Stimulated activated CD4-positive, alpha-beta T cell treated with anti-CD3 and anti-CD28 coated beads, Interleukin-12 subunit alpha, Interleukin-12 subunit beta, amount 100 ng/mL, for 24 hours (primary cell): ENCODE results near the gene CDC27.
"Not testable (repeated sequence)": the region's sequence is repeated elsewhere in the genome, so short reads cannot be mapped to it uniquely, and the experiment has no call there.

ENCODE experiments used
- DNase-seq, 2 experiments: peaks; one replicate each; pipeline ENCODE4 v3.0.0-alpha.2; 2020; ENCODE audit warnings: low read depth in 2 of 2

The CDC27 gene, protein sequence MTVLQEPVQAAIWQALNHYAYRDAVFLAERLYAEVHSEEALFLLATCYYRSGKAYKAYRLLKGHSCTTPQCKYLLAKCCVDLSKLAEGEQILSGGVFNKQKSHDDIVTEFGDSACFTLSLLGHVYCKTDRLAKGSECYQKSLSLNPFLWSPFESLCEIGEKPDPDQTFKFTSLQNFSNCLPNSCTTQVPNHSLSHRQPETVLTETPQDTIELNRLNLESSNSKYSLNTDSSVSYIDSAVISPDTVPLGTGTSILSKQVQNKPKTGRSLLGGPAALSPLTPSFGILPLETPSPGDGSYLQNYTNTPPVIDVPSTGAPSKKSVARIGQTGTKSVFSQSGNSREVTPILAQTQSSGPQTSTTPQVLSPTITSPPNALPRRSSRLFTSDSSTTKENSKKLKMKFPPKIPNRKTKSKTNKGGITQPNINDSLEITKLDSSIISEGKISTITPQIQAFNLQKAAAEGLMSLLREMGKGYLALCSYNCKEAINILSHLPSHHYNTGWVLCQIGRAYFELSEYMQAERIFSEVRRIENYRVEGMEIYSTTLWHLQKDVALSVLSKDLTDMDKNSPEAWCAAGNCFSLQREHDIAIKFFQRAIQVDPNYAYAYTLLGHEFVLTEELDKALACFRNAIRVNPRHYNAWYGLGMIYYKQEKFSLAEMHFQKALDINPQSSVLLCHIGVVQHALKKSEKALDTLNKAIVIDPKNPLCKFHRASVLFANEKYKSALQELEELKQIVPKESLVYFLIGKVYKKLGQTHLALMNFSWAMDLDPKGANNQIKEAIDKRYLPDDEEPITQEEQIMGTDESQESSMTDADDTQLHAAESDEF

GRCh38 chr17:47188876-47189731 is at the start of gene CDC27:
Gene CDC27, minus strand, starts transcription at chr17:47189295. Its CDS starts 123 bp downstream, at chr17:47189172.
- DNase-seq, result peak; percentile 99 to 100

DNA sequence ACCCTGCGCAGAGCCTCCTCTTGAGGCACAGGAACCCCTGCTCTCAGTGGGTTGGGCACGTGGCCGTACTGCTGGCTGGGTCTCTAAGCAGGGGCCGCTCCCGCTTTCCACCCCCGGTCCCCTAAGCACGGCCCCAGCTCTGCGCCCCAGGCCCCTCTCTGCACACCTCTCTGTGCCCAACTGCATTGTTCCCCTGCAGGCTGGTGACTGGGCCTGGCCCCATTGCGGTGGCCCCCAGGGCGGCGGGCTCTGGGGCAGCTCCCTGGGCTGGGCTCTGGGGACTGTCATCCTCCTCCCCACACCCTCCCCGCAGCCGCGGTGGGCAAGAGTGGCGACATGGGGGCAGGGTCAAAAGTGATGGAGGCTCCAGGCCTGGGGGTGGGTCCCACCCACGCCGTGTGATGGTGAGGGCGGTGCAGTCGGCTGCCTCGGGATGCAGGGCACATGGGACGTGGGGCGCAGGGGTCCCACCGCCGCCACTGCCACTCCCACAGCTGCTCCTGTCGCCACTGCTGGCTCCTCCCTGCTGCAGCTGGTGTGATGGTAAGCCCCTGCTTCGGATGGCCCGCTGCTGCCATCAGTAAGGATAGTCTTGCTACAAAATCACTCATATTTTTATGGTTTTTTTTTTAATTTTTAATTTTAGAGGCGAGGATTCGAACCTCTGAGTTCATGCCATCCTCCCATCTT is 49.4 kb upstream of the CDC27 start:
- no peak for DNase-seq

DNA sequence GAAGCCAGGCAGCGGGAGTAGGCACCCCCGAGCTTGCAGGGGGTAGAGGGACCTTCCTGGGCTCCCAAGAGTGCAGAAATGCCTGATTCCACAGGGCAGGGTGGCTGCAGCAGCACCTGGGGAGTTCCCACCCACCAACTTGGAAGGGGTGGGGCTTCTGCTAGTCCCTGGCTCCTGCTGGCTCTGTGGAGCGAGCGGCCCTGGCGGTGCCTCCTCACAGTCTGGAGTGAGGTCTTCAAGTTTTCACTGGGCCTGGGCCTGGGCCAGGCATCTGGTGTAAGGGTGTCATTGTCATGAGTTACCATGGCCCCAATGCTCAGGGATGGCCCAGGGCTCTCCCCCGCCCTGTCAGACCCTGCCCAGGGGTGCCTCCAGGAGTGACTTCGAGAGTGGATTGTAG is 48.7 kb upstream of the CDC27 start:
- no peak for DNase-seq

DNA sequence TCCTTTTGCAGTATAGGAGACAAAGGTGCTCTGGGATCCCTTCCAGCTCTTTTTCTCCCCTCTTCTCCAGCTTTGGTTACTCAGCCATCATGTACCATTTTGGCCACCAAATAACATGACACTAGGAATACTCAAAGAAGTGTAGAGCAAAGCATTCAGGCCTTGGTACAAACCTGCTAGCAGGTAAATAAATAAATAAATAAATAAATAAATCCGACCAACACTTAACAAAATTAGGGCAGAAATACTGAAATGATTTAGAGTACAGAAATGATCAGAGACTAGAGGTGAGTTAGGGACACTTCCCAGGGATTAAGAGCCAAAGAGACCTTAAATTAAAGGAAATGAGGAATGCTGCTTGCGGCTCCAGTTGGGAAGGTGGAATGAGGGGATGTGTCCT is 46.8 kb upstream of the CDC27 start:
- no peak for DNase-seq

- no peak for DNase-seq
These were observed 46.4 kb upstream of the CDC27 start for GRCh38 chr17:47235506-47235905.

DNA sequence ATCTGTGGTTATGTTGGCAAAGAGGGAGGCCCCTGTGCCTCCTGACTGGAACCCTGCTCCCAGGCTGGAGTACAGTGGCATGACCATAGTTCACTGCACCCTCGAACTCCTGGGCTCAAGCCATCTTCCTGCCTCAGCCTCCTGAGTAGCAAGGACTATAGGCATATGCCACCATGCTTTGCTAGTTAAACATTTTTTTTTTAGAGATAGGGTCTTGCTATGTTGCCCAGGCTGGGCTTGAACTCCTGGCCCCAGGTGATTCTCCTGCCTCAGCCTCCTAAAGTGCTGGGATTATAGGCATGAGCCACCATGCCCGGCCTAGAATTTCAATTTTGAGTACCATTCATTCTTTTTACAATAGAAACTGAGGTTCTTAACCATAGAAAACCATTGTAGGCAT is 43.4 kb upstream of the CDC27 start:
- DNase-seq, result no peak

DNA sequence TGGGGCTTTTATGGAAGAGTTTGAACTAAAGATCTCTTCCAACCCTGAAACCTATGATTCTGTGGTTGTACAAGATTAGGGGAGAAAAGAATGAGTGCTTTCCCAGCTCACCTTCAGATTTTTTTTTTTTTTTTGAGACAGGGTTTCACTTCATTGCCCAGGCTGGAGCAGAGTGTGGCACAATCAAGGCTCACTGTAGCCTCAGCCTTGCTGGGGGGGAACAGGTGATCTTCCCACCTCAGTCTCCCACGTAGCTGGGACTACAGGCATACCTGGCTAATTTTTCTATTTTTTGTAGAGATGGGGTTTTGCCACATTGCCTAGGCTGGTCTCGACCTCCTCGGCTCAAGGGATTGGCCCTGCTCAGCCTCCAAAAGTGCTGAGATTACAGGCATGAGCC is 42.8 kb upstream of the CDC27 start:
- DNase-seq, result no peak

- DNase-seq, result no peak
These were observed 42.2 kb upstream of the CDC27 start for GRCh38 chr17:47231334-47231733.

DNA sequence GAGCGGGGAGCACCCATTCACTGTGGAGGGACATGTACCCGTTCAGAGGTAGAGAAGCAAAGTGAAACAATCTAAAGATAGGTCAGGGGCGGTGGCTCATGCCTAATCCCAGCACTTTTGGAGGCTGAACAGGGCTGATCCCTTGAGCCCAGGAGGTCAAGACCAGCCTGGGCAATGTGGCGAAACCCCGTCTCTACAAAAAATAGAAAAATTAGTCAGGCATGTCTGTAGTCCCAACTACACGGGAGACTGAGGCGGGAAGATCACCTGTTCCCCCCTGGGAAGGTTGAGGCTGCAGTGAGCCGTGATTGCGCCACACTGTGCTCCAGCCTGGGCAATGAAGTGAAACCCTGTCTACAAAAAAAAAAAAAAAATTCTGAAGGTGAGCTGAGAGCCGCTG is 41.8 kb upstream of the CDC27 start:
- DNase-seq, result no peak

DNA sequence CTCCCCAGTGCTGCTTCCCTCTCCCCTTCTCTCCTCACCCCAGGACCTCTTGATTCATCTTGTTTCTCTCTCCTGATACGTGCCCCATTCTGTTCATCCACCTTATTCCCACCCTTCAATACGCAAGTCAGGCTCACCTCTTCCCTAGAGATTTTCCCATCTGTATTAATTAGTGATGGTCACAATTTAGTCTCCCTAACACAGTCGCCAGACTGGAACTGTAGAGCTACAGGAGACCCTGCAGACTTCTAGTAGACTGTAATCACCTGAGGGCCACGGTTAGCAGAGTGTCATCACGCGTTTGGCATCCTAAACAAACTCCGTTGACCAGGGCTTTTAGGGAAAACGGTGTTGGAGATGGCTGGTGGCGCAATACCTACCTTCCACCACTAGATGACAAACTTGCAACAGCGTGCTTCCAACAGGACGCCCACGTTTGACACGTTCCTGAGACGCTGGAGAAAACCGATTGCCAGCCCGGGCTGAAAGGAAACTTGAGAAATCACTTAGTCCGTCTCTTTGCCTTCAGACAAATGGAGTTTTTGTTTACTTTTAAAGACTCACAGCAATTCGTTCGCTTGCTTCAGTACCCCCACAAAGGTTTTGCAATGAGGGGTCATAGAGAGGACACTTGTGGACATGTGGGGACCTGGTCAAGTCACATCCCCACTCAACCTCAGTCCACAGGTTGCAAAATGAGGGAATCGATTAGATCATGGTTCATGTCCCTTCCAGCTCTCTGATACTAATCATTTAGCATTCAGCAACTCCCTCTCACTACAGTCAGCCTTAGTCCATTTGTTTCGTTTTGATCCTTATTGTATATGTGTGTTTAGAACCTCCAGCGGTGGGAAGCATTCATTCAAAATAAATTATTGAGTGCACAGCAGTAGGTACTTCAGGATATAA is 40.7 kb upstream of the CDC27 start:
- peak; percentile 51 to 74 for DNase-seq

GRCh38 chr17:47227862-47228261 is 38.8 kb upstream of the CDC27 start:
- DNase-seq, result no peak

- no peak for DNase-seq
These were observed 37.0 kb upstream of the CDC27 start for GRCh38 chr17:47225911-47226688.

- DNase-seq, result no peak
These were observed 36.4 kb upstream of the CDC27 start for GRCh38 chr17:47225436-47225858.

GRCh38 chr17:47224966-47225365 is 35.9 kb upstream of the CDC27 start:
- no peak for DNase-seq

DNA sequence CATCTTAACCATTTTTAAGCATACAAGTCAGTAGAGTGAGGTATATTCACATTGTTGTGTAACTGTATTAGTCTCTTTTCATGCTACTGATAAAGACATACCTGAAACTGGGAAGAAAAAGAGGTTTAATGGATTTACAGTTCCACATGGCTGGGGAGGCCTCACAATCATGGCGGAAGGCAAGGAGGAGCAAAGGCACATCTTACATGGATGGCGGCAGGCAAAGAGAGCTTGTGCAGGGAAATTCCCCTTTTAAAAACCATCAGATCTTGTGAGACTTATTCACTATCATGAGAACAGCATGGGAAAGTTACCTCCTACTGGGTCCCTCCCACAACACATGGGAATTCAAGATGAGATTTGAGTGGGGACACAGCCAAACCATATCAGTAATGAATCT is 35.0 kb upstream of the CDC27 start:
- not testable (repeated sequence) for DNase-seq

DNA sequence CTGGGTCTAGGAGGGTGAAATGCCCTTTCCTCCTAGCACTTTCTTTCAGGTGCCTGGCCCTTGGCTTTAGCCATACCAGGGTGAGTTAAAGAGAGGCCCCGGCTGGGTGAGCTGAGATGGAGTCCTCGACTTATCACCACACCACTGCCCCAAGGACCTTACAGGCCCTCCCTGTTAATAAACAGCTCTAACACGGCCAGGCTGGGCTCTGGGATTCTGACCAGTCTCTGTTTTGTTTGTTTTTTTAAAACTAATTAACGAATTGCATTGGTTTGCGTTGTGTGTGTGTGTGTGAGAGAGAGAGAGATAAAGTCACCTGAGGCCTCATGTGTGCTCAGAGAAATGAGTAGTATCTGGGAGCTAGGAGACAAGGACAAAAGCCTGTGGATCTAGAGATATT is 34.4 kb upstream of the CDC27 start:
- DNase-seq, result no peak

- DNase-seq, result no peak
These were observed 33.9 kb upstream of the CDC27 start for GRCh38 chr17:47223007-47223406.

DNA sequence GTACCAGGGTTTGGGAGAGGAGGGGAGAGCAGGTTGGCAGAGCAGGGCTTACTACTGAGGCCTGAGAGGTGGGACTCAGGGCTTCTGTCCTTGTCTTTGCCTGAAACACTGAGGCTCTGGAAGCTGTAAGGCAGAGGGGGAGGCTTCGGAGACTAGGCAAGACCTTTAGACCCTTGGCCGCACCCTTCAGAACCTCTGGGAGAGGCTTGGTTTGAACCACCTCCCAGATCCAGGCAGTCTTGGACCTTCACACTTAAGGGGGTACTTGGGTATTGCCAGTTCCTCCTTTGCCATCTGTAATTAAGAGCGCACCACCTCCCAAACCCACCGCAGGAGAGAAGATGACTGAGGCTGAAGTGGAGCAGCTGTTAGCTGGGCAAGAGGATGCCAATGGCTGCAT is 33.0 kb upstream of the CDC27 start:
- no peak for DNase-seq

- no peak for DNase-seq
These were observed 32.1 kb upstream of the CDC27 start for GRCh38 chr17:47221154-47221553.
